GM12892 (cell line): ENCODE measurements around the gene FOXN4.

Source experiments
- POLR2A ChIP-seq: IDR thresholded peaks from 2 replicates; pipeline ENCODE4 v1.6.1; 2011; ENCODE audit warnings: low read depth, low read length, control low read depth
- POLR2AphosphoS5 ChIP-seq: IDR thresholded peaks from 2 replicates; pipeline ENCODE4 v1.6.1; 2011; ENCODE audit warnings: low read depth, low read length, control low read depth
- TAF1 ChIP-seq: IDR thresholded peaks from 2 replicates; pipeline ENCODE4 v1.6.1; 2011; ENCODE audit warnings: low read depth, mild to moderate bottlenecking, control low read depth, low read length, borderline replicate concordance

DNA sequence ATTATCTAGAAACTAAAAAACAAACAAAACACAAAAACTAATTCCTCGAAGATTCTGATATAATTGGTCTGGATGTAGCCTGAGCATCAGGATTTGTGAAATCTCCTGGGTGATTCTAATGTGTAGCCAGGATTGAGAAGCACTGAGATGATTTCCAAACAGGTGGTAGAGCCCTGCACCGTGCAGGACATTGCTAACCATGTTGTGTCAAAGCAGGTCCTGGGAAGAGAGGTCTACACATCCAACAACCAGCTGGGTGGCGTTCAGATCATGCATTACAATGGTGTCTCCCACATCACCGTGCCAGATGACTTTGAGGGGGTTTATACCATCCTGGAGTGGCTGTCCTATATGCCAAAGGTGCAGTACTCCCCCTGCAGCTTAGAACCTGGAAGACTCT, 56.3 kb downstream of the FOXN4 start:
- TF ChIP-seq POLR2AphosphoS5 (no peak), POLR2A (no peak), TAF1 (no peak)
